Bone marrow (tissue), 2 donors: ENCODE results near the gene AKAP6.

Experiments used
- DNase-seq, 2 donors: peaks; one replicate each; lab custom pipeline; 2025; lab: John Stamatoyannopoulos, UW

AKAP6 gene

DNA sequence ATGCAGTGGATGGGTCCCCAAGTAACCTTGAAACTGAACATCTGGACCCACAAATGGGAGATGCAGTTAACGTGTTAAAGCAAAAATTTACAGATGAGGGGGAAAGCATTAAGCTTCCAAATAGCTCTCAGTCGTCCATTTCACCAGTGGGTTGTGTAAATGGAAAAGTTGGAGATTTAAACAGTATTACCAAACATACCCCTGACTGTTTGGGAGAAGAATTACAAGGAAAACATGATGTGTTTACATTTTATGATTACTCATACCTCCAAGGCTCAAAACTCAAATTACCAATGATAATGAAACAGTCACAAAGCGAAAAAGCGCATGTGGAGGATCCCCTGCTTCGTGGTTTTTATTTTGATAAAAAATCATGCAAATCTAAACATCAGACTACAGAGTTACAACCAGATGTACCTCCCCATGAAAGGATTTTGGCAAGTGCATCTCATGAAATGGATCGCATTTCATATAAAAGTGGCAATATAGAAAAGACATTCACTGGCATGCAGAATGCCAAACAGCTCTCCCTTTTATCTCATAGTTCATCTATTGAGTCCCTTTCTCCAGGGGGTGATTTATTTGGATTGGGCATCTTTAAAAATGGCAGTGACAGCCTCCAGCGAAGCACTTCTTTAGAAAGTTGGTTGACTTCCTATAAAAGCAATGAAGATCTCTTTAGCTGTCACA is 493.0 kb downstream of the AKAP6 start:
- no peak for DNase-seq

DNA sequence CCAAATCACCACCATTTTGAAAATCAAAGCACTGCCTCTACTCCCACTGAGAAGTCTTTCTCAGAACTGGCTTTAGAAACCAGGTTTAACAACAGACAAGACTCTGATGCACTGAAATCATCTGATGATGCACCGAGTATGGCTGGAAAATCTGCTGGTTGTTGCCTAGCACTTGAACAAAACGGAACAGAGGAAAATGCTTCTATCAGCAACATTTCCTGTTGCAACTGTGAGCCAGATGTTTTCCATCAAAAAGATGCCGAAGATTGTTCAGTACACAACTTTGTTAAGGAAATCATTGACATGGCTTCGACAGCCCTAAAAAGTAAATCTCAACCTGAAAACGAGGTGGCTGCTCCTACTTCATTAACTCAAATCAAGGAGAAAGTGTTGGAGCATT is 494.6 kb downstream of the AKAP6 start:
- no peak for DNase-seq

DNA sequence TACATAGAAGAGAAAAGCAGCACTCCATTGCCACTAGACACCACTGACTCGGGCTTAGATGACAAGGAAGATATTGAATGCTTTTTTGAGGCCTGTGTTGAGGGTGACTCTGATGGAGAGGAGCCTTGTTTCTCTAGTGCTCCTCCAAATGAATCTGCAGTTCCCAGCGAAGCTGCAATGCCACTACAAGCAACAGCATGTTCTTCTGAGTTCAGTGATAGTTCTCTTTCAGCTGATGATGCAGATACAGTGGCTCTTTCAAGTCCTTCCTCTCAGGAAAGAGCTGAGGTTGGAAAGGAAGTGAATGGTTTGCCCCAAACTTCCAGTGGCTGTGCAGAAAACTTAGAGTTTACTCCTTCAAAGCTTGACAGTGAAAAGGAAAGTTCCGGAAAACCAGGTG is 495.1 kb downstream of the AKAP6 start:
- no peak for DNase-seq

DNA sequence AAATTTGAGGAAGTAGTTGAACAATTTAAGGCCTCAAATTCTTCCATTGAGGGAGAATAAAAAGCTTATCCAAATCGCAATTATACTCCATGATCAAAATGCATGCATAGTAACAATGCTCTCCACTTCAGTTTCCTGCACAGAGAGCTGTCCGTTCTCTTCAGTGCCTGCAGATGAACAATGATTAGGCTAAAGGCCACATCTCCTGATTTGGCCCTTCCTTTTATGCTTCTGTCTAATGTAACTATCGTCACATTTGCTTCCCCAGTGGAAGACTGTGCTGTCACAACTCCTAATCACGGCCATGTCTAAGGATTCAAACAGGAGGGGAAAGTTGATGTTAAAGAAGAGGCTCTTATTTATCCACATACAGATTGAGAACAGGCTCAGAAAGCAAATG is 496.0 kb downstream of the AKAP6 start:
- DNase-seq, result no peak

DNA sequence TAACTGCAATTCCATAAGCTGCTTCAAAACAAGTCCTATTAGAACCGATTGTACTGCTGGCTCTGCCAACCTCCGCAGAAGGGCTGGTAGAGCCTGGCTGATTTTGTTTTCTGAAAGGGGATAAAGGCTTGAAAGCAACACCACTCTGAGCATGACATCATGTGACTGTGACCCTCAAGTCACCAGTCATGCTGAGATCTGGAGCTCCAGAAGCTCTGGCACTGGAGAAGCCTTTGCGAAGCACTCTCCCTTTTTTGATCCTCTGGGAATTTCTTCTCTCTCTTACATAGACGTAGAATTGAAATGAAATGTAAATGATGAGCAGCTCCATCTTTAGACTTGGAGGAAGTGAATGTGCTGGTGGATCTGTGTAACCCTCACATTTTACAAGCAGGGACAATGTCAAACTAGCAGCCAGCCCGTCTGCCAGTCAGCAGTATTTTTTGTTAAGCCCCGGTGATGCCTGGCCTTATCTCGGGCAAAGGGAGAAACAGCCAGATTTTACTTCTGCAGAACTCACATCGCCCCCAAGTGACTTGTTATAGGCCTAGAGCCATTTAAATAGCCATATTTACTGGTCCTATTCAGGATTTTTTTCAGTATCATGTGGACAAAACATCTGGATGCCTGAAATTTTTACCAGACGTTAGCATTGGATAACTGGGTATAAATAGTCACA is 497.4 kb downstream of the AKAP6 start:
- no peak for DNase-seq

DNA sequence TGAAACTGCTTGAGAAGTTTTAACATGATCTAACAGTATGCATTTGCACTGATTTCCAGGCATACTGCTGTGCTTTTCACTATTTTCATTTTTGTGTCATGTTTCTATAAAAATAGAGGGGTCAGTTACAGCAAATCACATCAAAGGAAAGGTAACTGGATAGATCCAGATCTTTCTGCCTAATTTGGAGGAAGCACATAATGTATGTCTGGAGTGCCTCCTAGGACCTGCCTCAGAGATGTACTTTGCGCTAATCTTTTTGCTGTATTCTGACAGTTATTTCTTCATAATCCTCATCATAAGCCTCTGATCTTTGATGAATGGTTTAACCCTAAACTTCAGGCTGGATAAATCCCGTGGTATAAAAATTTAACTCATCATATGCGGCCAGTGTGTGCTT is 498.4 kb downstream of the AKAP6 start:
- no peak for DNase-seq

DNA sequence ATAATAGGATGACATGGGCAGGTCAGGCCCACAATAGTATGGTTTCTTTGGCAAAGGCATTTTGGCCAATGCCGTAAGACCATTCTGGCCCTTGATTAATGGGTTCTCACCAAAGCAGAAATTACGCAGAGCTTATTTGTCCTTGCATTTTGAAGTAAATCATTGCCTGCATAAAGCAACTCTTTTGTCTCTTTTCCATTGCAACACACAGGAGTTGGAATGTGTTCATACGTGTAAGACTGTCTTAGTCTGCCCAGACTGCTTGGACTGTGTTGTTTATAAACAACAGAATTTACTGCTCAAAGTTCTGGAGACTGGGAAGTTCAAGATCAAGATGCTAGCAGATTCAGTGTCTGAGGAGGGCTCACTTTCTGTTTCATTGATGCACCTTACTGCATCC is 506.8 kb downstream of the AKAP6 start:
- DNase-seq, result no peak

DNA sequence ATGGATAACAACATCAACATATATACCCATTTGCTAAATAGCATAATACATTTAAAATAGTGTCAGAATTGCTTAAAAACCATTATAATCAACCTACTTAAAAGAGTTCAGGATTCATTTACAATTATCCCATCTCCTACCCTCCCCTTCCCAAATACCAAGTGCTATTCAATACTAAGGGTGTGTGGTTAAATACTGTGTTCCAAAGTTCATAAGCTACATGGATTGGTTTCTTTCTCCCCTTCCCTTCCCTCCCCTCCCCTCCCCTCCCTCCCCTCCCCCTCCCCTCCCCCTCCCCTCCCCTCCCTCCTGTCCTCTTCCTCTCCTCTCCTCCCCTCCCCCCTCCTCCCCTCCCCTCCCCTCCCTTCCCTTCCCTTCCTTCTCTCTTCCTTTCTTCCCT is 512.6 kb downstream of the AKAP6 start:
- DNase-seq, result no peak

DNA sequence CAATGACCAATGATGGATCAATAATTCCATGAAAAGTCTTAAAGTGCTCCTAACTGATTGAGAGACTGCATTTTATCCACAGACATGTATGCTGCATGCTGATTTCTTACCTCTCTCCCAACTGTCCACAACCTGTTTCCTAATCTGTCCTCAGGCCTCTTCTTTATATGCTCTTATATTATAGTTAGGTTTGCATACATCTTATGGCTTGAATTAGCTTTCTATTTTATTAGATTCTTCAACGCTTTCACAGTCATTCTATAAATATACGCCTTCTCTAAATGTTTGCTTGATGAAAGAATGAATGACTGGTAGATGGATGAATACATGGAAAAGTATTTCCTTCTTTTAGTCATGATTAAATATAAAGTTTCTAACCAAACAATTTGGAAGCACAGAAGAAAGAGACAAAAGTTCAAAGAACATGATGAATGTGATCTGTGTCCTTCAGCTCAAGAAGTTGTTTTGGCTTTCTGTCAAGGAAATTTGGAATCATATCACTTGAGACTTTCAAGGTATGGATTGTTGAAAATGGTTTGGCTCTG is 517.8 kb downstream of the AKAP6 start:
- no peak for DNase-seq

DNA sequence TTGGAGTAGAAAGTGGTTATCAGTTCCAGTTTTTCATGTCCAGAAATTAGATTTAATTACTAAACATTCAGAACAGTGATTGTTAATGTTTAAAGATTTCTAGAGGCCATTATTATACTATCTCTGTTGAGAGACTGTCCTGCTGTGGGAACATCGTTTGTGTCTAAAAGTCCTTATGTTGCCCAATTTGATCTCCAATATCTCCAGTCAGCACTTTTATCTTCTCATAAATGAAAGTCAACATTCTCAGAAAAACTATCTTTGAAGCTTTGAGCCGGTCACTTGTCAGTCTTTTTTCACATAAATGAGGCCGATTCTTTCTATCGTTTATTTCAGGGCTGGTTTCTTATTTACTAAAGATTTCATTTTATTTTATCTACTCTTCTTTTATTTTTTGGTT is 518.8 kb downstream of the AKAP6 start:
- no peak for DNase-seq

DNA sequence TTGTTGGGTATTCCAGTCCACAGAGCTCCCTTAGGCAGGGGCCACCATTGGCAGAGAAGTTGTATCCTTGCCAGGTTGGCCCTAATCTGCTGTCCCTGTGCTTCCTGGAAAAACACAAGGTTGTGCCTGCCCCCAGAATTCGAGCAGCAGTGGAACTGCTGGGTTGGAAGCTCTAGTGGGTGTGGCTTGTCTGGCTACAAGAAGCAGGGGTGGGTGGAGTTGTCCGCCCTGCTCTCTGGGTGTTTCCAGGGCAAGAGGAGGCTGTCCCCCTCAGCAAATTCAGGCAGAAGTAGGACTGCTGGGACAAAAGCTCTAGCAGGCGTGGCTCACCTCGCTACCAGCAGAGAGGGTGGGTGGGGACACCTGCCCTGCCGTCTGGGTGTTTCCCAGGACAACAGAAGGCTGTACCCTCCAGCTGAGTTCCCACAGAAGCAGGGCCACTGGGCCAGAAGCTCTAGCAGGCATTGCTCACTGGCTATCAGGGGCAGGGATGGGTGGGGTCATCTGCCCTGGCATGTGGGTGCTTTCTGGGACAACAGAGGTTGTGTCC is 536.8 kb downstream of the AKAP6 start:
- no peak for DNase-seq

DNA sequence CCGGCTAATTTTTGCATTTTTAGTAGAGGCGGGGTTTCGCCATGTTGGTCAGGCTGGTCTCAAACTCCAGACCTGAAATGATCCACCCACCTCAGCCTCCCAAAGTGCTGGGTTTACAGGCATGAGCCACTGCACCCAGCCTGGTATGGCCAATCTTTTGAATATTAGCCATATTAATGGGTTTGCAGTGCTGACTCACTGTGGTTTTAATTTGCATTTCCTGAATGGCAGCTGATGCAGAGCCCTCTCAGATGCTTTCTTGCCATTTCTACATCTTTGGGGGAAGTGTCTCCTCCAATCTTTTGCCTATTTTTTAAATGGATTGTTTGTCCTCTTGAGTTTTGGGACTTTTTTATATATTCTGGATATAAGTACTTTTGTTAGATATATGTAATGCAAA is 554.1 kb downstream of the AKAP6 start:
- no peak for DNase-seq
